Neuronal stem cell (in vitro differentiated cells): Measurements from ENCODE around the gene MARCHF11.

Source experiments
- DNase-seq: peaks from one replicate; pipeline ENCODE4 v3.0.0-alpha.2; 2013; ENCODE audit warnings: low spot score
- H2AFZ ChIP-seq: one replicate; pipeline ENCODE4 v1.6.1; 2013; ENCODE audit warnings: mild to moderate bottlenecking, low read length, inconsistent platforms
- H2AK5ac ChIP-seq: 2 replicates; pipeline ENCODE4 v1.6.1; 2013; ENCODE audit warnings: low read depth, mild to moderate bottlenecking, inconsistent platforms, low read length, moderate library complexity, mixed read lengths
- H2BK120ac ChIP-seq: 2 replicates; pipeline ENCODE4 v1.6.1; 2013; ENCODE audit warnings: low read depth, mild to moderate bottlenecking, inconsistent platforms, low read length, moderate library complexity, mixed read lengths
- H2BK12ac ChIP-seq: one replicate; pipeline ENCODE4 v1.6.1; 2013; ENCODE audit warnings: low read length, inconsistent platforms
- H2BK15ac ChIP-seq: 2 replicates; pipeline ENCODE4 v1.6.1; 2013; ENCODE audit warnings: mild to moderate bottlenecking, low read length, inconsistent platforms, mixed read lengths
- H2BK5ac ChIP-seq: one replicate; pipeline ENCODE4 v1.6.1; 2013; ENCODE audit warnings: inconsistent platforms, mild to moderate bottlenecking, low read length, moderate library complexity
- H3K14ac ChIP-seq: one replicate; pipeline ENCODE4 v1.6.1; 2013; ENCODE audit warnings: low read length, inconsistent platforms
- H3K18ac ChIP-seq: 2 replicates; pipeline ENCODE4 v1.6.1; 2013; ENCODE audit warnings: low read length, inconsistent platforms
- H3K23ac ChIP-seq: 2 replicates; pipeline ENCODE4 v1.6.1; 2013; ENCODE audit warnings: low read depth, mild to moderate bottlenecking, mixed read lengths, low read length, inconsistent platforms; ENCODE audit not compliant: poor library complexity
- H3K27ac ChIP-seq: replicated peaks from 3 replicates; pipeline ENCODE4 v1.5.1; 2013; ENCODE audit warnings: low read length, inconsistent platforms
- H3K27me3 ChIP-seq, 3 experiments: 2 replicates each; pipeline ENCODE4 v1.6.1; 2013; ENCODE audit warnings: low read length in 3 of 3, mild to moderate bottlenecking in 2 of 3, inconsistent platforms in 1 of 3, low read depth in 1 of 3, mixed read lengths in 1 of 3, moderate library complexity in 1 of 3; ENCODE audit not compliant: control insufficient read depth in 3 of 3, insufficient read depth in 3 of 3
- H3K36me3 ChIP-seq, 2 donors: replicated peaks in 1 of 2; 2 replicates each; pipeline ENCODE4 v1.6.1; 2013; ENCODE audit warnings: low read length in 2 of 2; ENCODE audit not compliant: control insufficient read depth in 2 of 2, insufficient read depth in 2 of 2
- H3K4ac ChIP-seq: 2 replicates; pipeline ENCODE4 v1.6.1; 2013; ENCODE audit warnings: inconsistent platforms, mild to moderate bottlenecking, low read length, moderate library complexity
- H3K4me1 ChIP-seq, 2 donors: 1 replicate in 1 of 2; 2 replicates in 1 of 2; pipeline ENCODE4 v1.6.1; 2013; ENCODE audit warnings: low read length in 2 of 2, low read depth in 1 of 2; ENCODE audit not compliant: control insufficient read depth in 2 of 2, insufficient read depth in 1 of 2
- H3K4me2 ChIP-seq: one replicate; pipeline ENCODE4 v1.6.1; 2013; ENCODE audit warnings: mild to moderate bottlenecking, low read length, inconsistent platforms; ENCODE audit not compliant: insufficient read depth, poor library complexity, severe bottlenecking
- H3K4me3 ChIP-seq, 2 donors: 2 replicates each; pipeline ENCODE4 v1.5.1; 2013; ENCODE audit warnings: low read length in 2 of 2, mild to moderate bottlenecking in 2 of 2, inconsistent platforms in 1 of 2, moderate library complexity in 1 of 2
- H3K79me1 ChIP-seq: one replicate; pipeline ENCODE4 v1.6.1; 2013; ENCODE audit warnings: low read depth, mild to moderate bottlenecking, inconsistent platforms, low read length, moderate library complexity
- H3K9ac ChIP-seq: one replicate; pipeline ENCODE4 v1.6.1; 2013; ENCODE audit warnings: mild to moderate bottlenecking, low read depth, low read length, inconsistent platforms; ENCODE audit not compliant: poor library complexity
- H3K9me3 ChIP-seq, 2 donors: replicated peaks in 1 of 2; 2 replicates each; pipeline versions ENCODE3 to v1.6.1; 2013; ENCODE audit warnings: low read length in 2 of 2, mild to moderate bottlenecking in 2 of 2, inconsistent platforms in 1 of 2, low read depth in 1 of 2, mixed read lengths in 1 of 2, moderate library complexity in 1 of 2; ENCODE audit not compliant: control insufficient read depth in 2 of 2, insufficient read depth in 1 of 2
- H4K8ac ChIP-seq: one replicate; pipeline ENCODE4 v1.6.1; 2013; ENCODE audit warnings: low read depth, mild to moderate bottlenecking, inconsistent platforms, low read length, moderate library complexity
- H4K91ac ChIP-seq: one replicate; pipeline ENCODE4 v1.6.1; 2013; ENCODE audit warnings: low read length, low read depth, mild to moderate bottlenecking, inconsistent platforms; ENCODE audit not compliant: poor library complexity
- WGBS, 2 donors: extraction: QIAGEN DNeasy Blood & Tissue Kit; methylation state at CpG; one replicate each; pipeline ENCODE4 v1.1.7; 2013; ENCODE audit warnings: missing lambda C conversion rate in 2 of 2, mixed read lengths in 1 of 2; ENCODE audit not compliant: insufficient read length in 2 of 2, insufficient replicate concordance in 1 of 2; ENCODE audit errors: extremely low coverage in 2 of 2; 5-methylcytosine and 5-hydroxymethylcytosine counted together

MARCHF11 gene

DNA sequence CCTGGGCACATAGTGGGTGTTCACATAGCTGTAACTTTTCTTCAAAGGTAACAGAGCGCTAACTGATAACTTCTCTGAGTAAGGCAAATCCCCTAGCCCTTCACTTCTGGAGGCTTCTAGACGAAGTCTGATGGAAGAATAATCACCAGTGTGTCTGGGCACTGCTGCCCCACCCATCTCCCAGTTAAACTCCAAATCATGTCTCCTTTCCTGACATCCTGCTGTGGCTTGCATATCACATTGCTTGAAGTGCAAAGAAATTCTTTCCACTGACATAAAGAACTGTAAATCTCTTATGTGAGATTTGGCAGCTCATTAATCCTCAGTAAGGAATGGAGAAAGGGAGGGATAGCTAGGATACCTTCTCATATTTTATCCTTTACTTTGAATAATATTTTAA is 74.6 kb downstream of the MARCHF11 start:
- H2BK15ac ChIP-seq = no peak overlapping the region
- no peak overlapping the region for H3K4ac ChIP-seq
- no peak overlapping the region for H3K4me3 ChIP-seq
- no peak for DNase-seq
- H2AK5ac ChIP-seq = no peak overlapping the region
- no CpG with 5 or more reads among the region's 2 CpGs for WGBS, 2 donors
- H2AFZ ChIP-seq = no peak overlapping the region
- no peak overlapping the region for H3K27ac ChIP-seq
- no peaks in the 10 kb centered on the region for H3K27me3 ChIP-seq
- H4K8ac ChIP-seq = no peak overlapping the region
- no peaks in the 10 kb centered on the region for H3K4me1 ChIP-seq
- no peak overlapping the region for H2BK120ac ChIP-seq
- no peak overlapping the region for H3K14ac ChIP-seq
- no peak overlapping the region for H3K23ac ChIP-seq
- H3K9ac ChIP-seq = no peak overlapping the region
- H3K18ac ChIP-seq = no peak overlapping the region
- no peak overlapping the region for H3K4me2 ChIP-seq
- no peaks in the 10 kb centered on the region for H3K79me1 ChIP-seq
- H4K91ac ChIP-seq = no peak overlapping the region
- no peak overlapping the region for H2BK5ac ChIP-seq
- H2BK12ac ChIP-seq = no peak overlapping the region
- H3K36me3 ChIP-seq = no peaks in the 10 kb centered on the region
- peaks cover 0 to 10% of the 10 kb centered on the region in 2 donors for H3K9me3 ChIP-seq

DNA sequence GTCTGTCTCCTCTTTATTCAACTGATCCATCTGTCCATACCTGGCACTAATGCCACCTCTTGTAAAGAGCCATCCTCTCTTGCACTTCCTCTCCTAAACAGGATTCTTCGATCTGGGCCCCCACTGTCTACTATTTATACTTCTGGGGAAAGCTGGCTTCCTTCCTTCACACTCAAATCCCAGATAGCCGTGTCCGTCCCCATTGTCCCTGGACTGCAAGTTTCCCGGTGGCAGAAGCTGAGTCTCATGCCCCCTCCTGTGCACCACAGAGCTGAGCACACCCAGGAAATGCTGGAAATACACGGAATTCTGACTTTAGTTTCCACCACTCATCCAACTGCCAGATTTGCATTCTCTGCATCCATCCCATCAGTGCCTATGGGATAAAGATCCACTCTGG is 84.0 kb downstream of the MARCHF11 start:
- Histone ChIP-seq H3K14ac (no peak overlapping the region), H2BK120ac (no peak overlapping the region), H3K9me3 (no peaks in the 10 kb centered on the region), H3K9ac (no peak overlapping the region), H4K91ac (no peak overlapping the region), H3K18ac (no peak overlapping the region), H2AK5ac (no peak overlapping the region), H3K79me1 (no peaks in the 10 kb centered on the region), H3K27me3 (peaks cover 0 to 2% (median 0%) of the 10 kb centered on the region in 3 experiments), H2BK15ac (no peak overlapping the region), H2BK5ac (no peak overlapping the region), H3K36me3 (no peaks in the 10 kb centered on the region), H3K4me2 (no peak overlapping the region), H2BK12ac (no peak overlapping the region), H4K8ac (no peak overlapping the region), H3K4me3 (no peak overlapping the region), H3K23ac (no peak overlapping the region), H3K27ac (no peak overlapping the region), H3K4ac (no peak overlapping the region), H2AFZ (no peak overlapping the region), H3K4me1 (no peaks in the 10 kb centered on the region)
- no peak for DNase-seq
- WGBS, 2 donors = no CpG with 5 or more reads among the region's 5 CpGs

DNA sequence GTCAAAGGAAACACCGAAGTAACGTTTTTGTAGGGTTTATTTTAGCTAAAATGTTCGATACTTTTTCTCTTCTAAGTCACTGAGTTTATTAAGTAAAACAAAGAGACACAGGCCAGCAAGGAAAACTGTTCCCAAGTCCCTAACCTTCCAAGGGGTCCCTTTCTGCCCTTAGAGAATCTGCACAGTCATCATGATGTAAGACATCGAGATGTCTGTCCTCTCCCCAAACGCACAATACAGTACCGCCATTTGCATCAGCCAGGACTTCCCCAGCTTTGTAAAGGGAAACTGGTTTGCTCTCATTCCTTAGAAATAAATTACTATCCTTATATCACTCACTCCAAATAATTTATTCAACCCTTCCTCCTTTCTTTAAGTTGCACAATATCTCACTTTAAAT is 89.3 kb downstream of the MARCHF11 start:
- H2BK12ac ChIP-seq = no peak overlapping the region
- H2BK5ac ChIP-seq = no peak overlapping the region
- H2AFZ ChIP-seq = no peak overlapping the region
- no peak overlapping the region for H3K27ac ChIP-seq
- H3K18ac ChIP-seq = no peak overlapping the region
- H3K9ac ChIP-seq = no peak overlapping the region
- H4K91ac ChIP-seq = no peak overlapping the region
- no peak overlapping the region for H4K8ac ChIP-seq
- H2BK15ac ChIP-seq = no peak overlapping the region
- no peak overlapping the region for H2BK120ac ChIP-seq
- H3K4ac ChIP-seq = no peak overlapping the region
- no peak overlapping the region for H3K14ac ChIP-seq
- no peak overlapping the region for H3K4me3 ChIP-seq
- peaks cover 2% of the 10 kb centered on the region for H3K79me1 ChIP-seq
- H3K9me3 ChIP-seq = no peaks in the 10 kb centered on the region
- no peaks in the 10 kb centered on the region for H3K36me3 ChIP-seq
- no peak overlapping the region for H3K4me2 ChIP-seq
- H3K27me3 ChIP-seq = peaks cover 0 to 2% (median 0%) of the 10 kb centered on the region in 3 experiments
- H2AK5ac ChIP-seq = no peak overlapping the region
- no peaks in the 10 kb centered on the region for H3K4me1 ChIP-seq
- H3K23ac ChIP-seq = no peak overlapping the region
- DNase-seq = no peak
- no CpG with 5 or more reads among the region's 6 CpGs for WGBS, 2 donors

DNA sequence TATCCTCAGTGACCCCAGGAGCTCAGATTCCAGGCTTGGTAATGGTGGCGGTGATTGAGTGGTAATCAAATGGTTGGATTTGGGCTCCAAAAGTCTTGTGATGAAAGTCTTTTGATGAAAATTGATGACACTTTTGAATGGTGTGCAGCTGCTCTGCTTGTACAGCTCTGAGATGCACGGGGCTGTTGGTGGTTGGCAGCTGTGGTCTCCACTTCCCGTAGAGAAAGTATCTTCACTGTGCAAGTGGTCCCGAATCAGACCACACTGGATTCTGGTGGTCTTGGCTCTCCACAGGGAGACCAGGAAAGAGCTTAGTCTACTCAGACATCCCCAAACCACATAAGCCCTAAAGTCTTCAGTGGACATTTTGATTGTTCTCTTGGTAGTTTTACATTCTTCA is 96.6 kb downstream of the MARCHF11 start:
- Histone ChIP-seq H3K4ac (no peak overlapping the region), H2BK12ac (no peak overlapping the region), H4K8ac (no peak overlapping the region), H3K18ac (no peak overlapping the region), H3K9ac (no peak overlapping the region), H3K4me3 (no peak overlapping the region), H3K27ac (no peak overlapping the region), H3K9me3 (no peaks in the 10 kb centered on the region), H2BK120ac (no peak overlapping the region), H2AK5ac (no peak overlapping the region), H2BK5ac (no peak overlapping the region), H3K4me2 (no peak overlapping the region), H4K91ac (no peak overlapping the region), H3K79me1 (no peaks in the 10 kb centered on the region), H2BK15ac (no peak overlapping the region), H2AFZ (no peak overlapping the region), H3K14ac (no peak overlapping the region), H3K27me3 (no peaks in the 10 kb centered on the region), H3K4me1 (peaks cover 0 to 6% of the 10 kb centered on the region in 2 donors), H3K23ac (no peak overlapping the region), H3K36me3 (no peaks in the 10 kb centered on the region)
- DNase-seq = no peak
- WGBS, 2 donors = no CpG with 5 or more reads among the region's 4 CpGs
